Astrocyte of the spinal cord (primary cell): ENCODE data around the gene AMBP.

ENCODE experiments used
- DNase-seq: peaks from one replicate; pipeline ENCODE4 v3.0.0; 2011; ENCODE audit warnings: low read depth, low spot score
- H3K4me3 ChIP-seq: 2 replicates; pipeline ENCODE4 v1.5.1; 2011; ENCODE audit warnings: low read depth, mild to moderate bottlenecking, low read length, moderate library complexity
- CTCF ChIP-seq: IDR thresholded peaks from 2 replicates; pipeline ENCODE4 v1.5.1; 2012; ENCODE audit warnings: low read depth, mild to moderate bottlenecking, low read length, inconsistent platforms
- in situ Hi-C: cut with HindIII; loops from 2 replicates; pipeline ENCODE4 v1.10.0; 2017; ENCODE audit warnings: low sequenced_read_pairs

Gene AMBP

DNA sequence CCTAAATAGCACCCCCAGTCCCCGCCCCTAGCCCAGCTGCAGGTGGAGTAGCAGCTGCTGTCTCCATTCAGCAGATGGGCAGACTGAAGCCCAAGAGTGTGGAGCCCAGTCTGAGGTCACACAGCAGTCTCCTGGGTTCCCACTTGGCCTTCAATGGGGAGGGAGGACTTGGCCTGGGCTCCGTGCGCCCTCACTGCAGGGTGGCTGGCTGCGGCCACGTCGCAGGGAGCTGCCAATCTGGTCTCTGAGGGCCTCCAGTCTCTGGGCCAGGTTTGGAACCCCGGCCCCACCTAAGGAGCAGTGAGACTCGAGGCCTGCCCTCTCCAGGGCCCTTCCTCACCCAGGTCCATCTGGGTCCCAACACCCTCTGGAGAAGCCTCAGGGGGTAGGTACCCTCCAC is 13.6 kb upstream of the AMBP start:
- no peak overlapping the region for H3K4me3 ChIP-seq
- no peak for DNase-seq
- in situ Hi-C loops, result no loop called here
- no peak for TF ChIP-seq CTCF

- DNase-seq, result no peak
- H3K4me3 ChIP-seq, result no peak overlapping the region
- in situ Hi-C loops, result no loop called here
- TF ChIP-seq CTCF, result no peak
These were observed 12.7 kb upstream of the AMBP start for GRCh38 chr9:114090798-114091197.

- no peak for DNase-seq
- no peak for TF ChIP-seq CTCF
- in situ Hi-C loops, result no loop called here
- no peak overlapping the region for H3K4me3 ChIP-seq
These were observed 11.2 kb upstream of the AMBP start for GRCh38 chr9:114089206-114089840.

- no peak for DNase-seq
- TF ChIP-seq CTCF, result no peak
- H3K4me3 ChIP-seq, result no peak overlapping the region
- in situ Hi-C loops, result no loop called here
These were observed 10.6 kb upstream of the AMBP start for GRCh38 chr9:114088571-114089170.

GRCh38 chr9:114087721-114088120 is 9.6 kb upstream of the AMBP start:
- H3K4me3 ChIP-seq, result no peak overlapping the region
- no peak for TF ChIP-seq CTCF
- DNase-seq, result no peak
- in situ Hi-C loops, result no loop called here

DNA sequence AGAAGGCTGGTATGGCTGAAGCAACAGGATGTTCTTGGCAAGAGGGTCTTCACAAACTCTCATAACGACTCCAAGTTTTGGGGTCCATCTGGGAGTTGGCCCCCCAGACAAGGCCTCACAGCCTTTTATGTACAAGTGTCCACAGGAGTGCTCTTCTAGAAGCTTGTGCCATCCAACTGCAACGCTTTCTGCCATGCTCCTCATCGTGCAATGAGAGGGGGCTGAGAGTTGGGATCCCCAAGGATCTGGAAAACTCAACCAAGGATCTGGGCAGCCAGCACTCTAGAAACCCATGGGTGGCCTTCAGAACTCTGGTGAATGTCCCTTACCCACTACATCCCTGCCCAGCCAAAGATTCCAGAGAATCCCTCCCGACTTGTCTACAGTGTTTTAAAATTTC is 8.5 kb upstream of the AMBP start:
- DNase-seq, result no peak
- H3K4me3 ChIP-seq, result no peak overlapping the region
- no peak for TF ChIP-seq CTCF
- in situ Hi-C loops, result no loop called here
